ENCODE measurements around the gene PPWD1.

GRCh38 chr5:65548281-65548680 lies 14.8 kb upstream of the PPWD1 start:
- TF ChIP-seq CTCF (conservative IDR thresholded peaks at IDR 0.05; ENCODE audit: low read length) (no peak), EZH2phosphoT487 (IDR thresholded peaks at IDR 0.05; ENCODE audit: borderline replicate concordance, low read depth, low read length) (no peak)

Data from OCI-LY7 (cell line).